AG09309 (cell line): ENCODE results near the gene TNNT1.

Source experiments
- DNase-seq: peaks from one replicate; pipeline ENCODE4 v3.0.0-alpha.2; 2010; ENCODE audit warnings: low read depth
- H3K4me3 ChIP-seq: 2 replicates; pipeline ENCODE4 v1.5.1; 2011; ENCODE audit warnings: mild to moderate bottlenecking, low read depth, low read length, moderate library complexity; ENCODE audit not compliant: control insufficient read depth
- TF ChIP-seq, protein P1 (sequence below): IDR thresholded peaks from 2 replicates; pipeline ENCODE4 v1.5.1; 2011; ENCODE audit warnings: mild to moderate bottlenecking, low read depth, low read length, inconsistent platforms; ENCODE audit not compliant: insufficient read depth, control insufficient read depth; ENCODE audit errors: missing control alignments

TNNT1 gene

GRCh38 chr19:55188625-55189024 is 39.6 kb upstream of the TNNT1 start:
- TF ChIP-seq, protein P1, sequence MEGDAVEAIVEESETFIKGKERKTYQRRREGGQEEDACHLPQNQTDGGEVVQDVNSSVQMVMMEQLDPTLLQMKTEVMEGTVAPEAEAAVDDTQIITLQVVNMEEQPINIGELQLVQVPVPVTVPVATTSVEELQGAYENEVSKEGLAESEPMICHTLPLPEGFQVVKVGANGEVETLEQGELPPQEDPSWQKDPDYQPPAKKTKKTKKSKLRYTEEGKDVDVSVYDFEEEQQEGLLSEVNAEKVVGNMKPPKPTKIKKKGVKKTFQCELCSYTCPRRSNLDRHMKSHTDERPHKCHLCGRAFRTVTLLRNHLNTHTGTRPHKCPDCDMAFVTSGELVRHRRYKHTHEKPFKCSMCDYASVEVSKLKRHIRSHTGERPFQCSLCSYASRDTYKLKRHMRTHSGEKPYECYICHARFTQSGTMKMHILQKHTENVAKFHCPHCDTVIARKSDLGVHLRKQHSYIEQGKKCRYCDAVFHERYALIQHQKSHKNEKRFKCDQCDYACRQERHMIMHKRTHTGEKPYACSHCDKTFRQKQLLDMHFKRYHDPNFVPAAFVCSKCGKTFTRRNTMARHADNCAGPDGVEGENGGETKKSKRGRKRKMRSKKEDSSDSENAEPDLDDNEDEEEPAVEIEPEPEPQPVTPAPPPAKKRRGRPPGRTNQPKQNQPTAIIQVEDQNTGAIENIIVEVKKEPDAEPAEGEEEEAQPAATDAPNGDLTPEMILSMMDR = no peak
- DNase-seq = no peak
- H3K4me3 ChIP-seq = no peak overlapping the region

DNA sequence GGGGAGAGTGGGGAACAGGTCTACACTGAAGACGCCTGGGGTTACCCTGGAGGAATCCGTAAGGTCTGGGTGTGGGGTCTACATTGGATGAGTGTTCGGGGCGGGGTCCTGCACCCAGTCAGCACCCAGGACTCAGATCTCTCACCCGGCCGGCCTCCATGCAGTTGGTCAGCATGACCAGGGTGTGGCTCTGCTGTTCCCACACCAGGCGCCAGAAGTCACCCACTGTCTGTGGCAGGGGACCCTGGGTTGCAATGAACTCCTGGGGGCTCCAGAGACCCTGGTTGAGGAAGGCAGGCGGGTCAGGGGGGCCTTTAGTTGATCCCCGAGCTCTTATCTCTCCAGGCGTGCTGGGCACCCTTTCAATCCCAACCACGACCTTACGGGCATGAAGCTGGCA is 37.1 kb upstream of the TNNT1 start:
- DNase-seq = no peak
- no peak overlapping the region for H3K4me3 ChIP-seq
- TF ChIP-seq, protein P1 = no peak

GRCh38 chr19:55181740-55182139 is 32.7 kb upstream of the TNNT1 start:
- no peak overlapping the region for H3K4me3 ChIP-seq
- no peak for DNase-seq
- TF ChIP-seq, protein P1 = no peak

- DNase-seq = no peak
- TF ChIP-seq, protein P1 = no peak
- peak within 1 kb of the TSS; percentile 40 for H3K4me3 ChIP-seq
Measured at GRCh38 chr19:55179606-55180484, 30.8 kb upstream of the TNNT1 start, which contains the start of gene SYT5. Gene SYT5 (minus strand): TSS chr19:55180289. CDS start chr19:55179041, 1,248 bp downstream.

- DNase-seq = no peak
- TF ChIP-seq, protein P1 = no peak
- H3K4me3 ChIP-seq = peak overlapping the region; percentile 40
Measured at GRCh38 chr19:55178781-55179599, 30.0 kb upstream of the TNNT1 start.

DNA sequence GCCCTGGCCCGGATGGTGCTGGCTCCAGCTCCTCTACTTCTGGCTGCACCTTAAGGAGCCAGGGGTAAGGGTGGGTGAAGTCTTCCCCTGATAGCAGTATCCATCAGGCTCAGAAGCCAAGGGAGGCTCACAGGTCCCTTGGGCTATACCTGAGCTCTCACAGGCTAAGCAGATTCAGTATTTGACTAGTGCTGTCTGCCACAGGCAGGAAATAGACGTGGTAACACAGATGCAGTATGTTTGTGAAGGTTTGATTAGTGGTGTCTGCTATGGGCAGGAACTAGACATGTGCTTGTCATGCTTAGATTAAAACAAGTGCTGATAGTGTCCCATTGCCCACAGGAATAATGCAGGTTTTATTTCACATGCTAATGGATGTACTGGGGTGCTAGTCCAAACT is 27.1 kb upstream of the TNNT1 start:
- TF ChIP-seq, protein P1 = no peak
- no peak for DNase-seq
- no peak overlapping the region for H3K4me3 ChIP-seq
